T-helper 22 cell (primary cell): ENCODE data around the gene AKT3.
"Not testable (repeated sequence)": the region's sequence is repeated elsewhere in the genome, so short reads cannot be mapped to it uniquely, and the experiment has no call there.

ENCODE experiments used
- DNase-seq: peaks from one replicate; pipeline ENCODE4 v3.0.0-alpha.2; 2020; ENCODE audit warnings: low read depth

Gene AKT3

GRCh38 chr1:243693800-243694199 lies 156.2 kb downstream of the AKT3 start:
- no peak for DNase-seq

GRCh38 chr1:243686159-243686558 lies 163.9 kb downstream of the AKT3 start:
- DNase-seq = no peak

- DNase-seq = no peak
Measured at GRCh38 chr1:243680860-243681259, 169.2 kb downstream of the AKT3 start.

- no peak for DNase-seq
Measured at GRCh38 chr1:243672539-243673074, 177.4 kb downstream of the AKT3 start.

- DNase-seq = no peak
Measured at GRCh38 chr1:243667591-243667990, 182.5 kb downstream of the AKT3 start.

- DNase-seq = no peak
Measured at GRCh38 chr1:243667133-243667532, 182.9 kb downstream of the AKT3 start.

- DNase-seq = no peak
Measured at GRCh38 chr1:243663651-243664050, 186.4 kb downstream of the AKT3 start.

GRCh38 chr1:243662169-243662568 lies 187.9 kb downstream of the AKT3 start:
- not testable (repeated sequence) for DNase-seq

GRCh38 chr1:243658594-243659105 lies 191.4 kb downstream of the AKT3 start:
- DNase-seq = no peak

GRCh38 chr1:243657793-243658192 lies 192.2 kb downstream of the AKT3 start:
- DNase-seq = no peak

GRCh38 chr1:243649530-243649929 lies 200.5 kb downstream of the AKT3 start:
- not testable (repeated sequence) for DNase-seq

- no peak for DNase-seq
Measured at GRCh38 chr1:243646841-243647240, 203.2 kb downstream of the AKT3 start.

GRCh38 chr1:243645281-243645680 lies 204.8 kb downstream of the AKT3 start:
- DNase-seq = no peak

GRCh38 chr1:243642936-243643335 lies 207.1 kb downstream of the AKT3 start:
- no peak for DNase-seq

GRCh38 chr1:243639027-243639658 lies 210.9 kb downstream of the AKT3 start:
- no peak for DNase-seq

- no peak for DNase-seq
Measured at GRCh38 chr1:243638186-243638585, 211.9 kb downstream of the AKT3 start.

GRCh38 chr1:243628476-243628907 lies 221.6 kb downstream of the AKT3 start:
- DNase-seq = no peak

- DNase-seq = no peak
Measured at GRCh38 chr1:243623841-243624240, 226.2 kb downstream of the AKT3 start.

GRCh38 chr1:243621973-243622372 lies 228.1 kb downstream of the AKT3 start:
- no peak for DNase-seq

GRCh38 chr1:243620096-243620495 lies 229.9 kb downstream of the AKT3 start:
- no peak for DNase-seq

GRCh38 chr1:243609698-243610097 lies 240.3 kb downstream of the AKT3 start:
- no peak for DNase-seq

GRCh38 chr1:243605604-243606003 lies 244.4 kb downstream of the AKT3 start:
- DNase-seq = no peak

- DNase-seq = no peak
Measured at GRCh38 chr1:243601720-243602119, 248.3 kb downstream of the AKT3 start.

- DNase-seq = peak; percentile 3
Measured at GRCh38 chr1:243598433-243598832, 251.6 kb downstream of the AKT3 start.
